ENCODE measurements around the gene AEBP1.
A peak's percentile ranks its signal among the peaks of the same experiment; 100 is the strongest.
"Not testable (repeated sequence)": the region's sequence is repeated elsewhere in the genome, so short reads cannot be mapped to it uniquely, and the experiment has no call there.

The AEBP1 gene

GRCh38 chr7:44116789-44117666, 12.9 kb downstream of the AEBP1 start:
- no peak for FAIRE-seq
- no peak for DNase-seq (ENCODE audit: low spot score)

DNA sequence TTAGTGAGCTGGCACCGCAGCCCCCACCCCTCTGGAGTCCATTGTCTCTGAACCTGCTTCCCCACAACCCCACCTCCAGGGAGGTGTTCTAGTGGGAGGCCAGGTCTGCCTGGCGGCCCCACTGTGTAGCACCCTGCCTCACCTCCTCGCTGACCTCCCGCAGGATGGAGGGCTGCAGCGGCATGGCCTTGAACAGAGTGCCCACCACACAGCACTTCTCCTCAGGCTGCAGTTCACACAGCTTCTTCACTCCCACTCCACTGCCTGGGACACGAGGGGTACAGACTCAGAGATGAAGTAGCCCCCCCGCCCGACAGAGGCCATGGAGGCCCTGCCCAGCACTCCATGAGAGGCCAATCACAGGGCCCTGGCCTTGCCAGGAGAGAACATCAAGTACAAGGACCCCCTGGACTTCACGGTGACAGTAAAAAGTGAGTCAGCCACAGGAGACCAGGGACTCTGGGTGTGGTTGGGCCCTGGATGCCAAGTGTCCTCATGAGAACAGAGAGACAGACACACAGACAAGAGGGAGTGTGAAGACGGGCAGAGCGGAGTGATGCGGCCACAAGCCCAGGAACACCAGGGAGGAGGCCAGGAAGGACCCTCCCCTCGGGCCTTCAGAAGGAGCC, 13.8 kb downstream of the AEBP1 start:
- DNase-seq (ENCODE audit: low spot score) (no peak), FAIRE-seq (no peak)

- no peak for DNase-seq (ENCODE audit: low spot score)
- no peak for FAIRE-seq
These were observed 15.8 kb downstream of the AEBP1 start for GRCh38 chr7:44119829-44120380.

- no peak for DNase-seq (ENCODE audit: low spot score)
- no peak for FAIRE-seq
These were observed 16.2 kb downstream of the AEBP1 start for GRCh38 chr7:44120395-44120794.

DNA sequence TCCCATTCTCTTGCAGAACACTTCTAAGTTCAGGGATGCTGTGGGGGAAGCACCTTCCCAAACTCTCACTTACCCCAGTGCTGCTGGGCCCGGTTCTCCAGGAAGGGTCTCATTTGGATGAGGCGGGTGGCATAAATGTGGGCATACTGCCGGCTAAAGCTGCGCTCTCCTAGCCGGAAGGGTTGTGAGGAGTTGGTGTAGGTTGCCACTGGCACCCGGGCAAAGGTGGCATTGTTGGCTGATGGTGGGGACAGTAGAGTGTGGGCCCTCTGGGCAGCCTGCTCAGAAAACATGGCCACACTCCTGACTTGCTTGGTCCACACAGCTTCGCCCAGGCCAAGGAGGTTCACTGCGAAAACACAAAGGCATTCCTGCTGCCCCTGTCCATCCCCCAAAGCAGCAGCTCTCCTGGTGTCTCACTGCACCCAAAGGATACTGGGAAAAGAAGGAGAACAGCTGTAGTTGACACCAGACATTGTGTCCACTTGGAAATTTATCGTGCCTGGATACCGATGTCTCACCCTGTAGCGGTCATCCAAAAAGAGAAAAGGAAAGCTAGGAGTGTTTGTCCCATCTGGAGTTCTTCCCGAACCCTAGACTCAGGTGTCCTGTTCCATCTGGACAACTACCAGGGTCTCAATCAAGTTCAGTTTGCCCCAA, 17.7 kb downstream of the AEBP1 start:
- DNase-seq (ENCODE audit: low spot score), result no peak
- peak; percentile 55 for FAIRE-seq

DNA sequence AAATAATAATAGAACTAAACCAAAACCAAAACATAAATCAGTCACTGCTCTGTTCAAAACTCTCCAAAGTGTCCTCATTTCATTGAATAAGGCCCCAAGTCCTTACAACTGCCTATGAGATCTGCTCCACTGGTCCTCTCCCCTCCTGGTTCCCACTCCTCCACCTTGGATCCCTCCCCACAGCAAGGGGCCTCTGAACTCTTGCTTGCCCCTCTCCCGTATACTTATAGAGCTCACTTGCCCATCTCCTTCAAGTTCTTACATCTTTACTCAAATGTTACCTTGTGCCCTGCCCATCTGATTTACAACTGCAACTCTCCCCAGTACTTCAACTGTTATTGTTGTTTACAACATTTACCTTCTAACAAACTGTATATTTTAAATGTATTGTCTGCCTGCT, 18.4 kb downstream of the AEBP1 start:
- DNase-seq (ENCODE audit: low spot score) (no peak), FAIRE-seq (no peak)

DNA sequence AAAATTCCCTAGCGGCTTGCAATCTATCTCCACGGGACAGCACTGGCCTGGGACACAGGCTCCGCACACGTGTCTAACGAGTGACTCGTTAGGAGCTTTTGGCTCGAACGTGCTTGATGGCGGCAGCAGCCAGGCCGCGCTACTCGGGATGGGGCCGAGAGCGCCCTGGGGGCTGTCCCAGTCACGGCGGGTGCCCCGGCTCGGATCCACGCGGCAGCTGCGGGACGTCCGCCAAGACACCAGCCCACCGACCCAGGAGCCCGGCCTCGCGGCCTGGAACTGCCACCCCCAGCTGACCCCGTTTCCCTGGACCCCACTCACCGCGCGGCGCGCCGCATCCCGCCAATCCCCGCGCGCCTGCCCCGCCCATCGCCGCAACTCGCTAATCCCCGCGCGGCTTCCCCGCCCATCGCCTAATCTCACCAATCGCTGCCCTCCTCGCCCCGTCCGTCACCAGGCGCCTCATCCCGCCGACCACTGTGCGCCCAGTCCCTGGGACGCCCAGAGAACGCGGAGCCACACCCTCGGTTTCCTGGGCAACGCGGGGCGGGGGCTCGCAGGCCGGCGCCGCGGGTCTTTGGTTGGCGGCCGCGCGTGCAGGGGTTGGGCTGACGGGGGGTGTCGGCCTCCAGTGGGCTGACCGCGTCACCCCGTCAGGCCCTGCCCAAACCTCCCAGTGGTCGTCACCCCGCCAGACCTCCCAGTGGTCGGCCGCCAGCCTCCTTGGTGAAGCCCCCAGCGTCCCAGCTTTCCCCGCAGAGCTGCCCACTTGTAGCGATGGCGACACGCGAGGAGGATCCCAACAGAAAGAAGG, 19.3 kb downstream of the AEBP1 start, which contains the start of gene POLD2:
Gene POLD2 (minus strand): TSS at position 359 of the 814 bp plus-strand sequence. CDS start 1,495 bp downstream, outside the sequence.
- DNase-seq (ENCODE audit: low spot score) (peak; percentile 100), FAIRE-seq (peak; percentile 93)

DNA sequence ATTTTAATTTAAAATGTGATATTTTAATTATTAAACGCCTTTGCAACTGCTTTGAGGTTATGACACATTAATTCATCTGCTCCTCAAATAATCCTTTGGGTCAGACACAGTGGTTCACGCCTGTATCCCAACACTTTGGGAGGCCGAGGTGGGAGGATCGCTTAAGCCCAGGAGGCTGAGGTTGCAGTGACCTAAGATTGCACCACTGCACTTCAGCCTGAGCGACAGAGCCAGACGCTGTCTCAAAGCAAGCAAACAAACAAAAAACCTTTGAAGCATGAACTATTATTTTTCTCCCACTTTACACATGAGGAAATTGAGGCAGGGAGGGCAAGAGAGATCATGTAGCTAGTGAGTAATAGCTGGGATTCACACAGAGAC, 20.7 kb downstream of the AEBP1 start:
- FAIRE-seq (no peak), DNase-seq (ENCODE audit: low spot score) (no peak)

GRCh38 chr7:44126574-44126973, 22.4 kb downstream of the AEBP1 start:
- DNase-seq (ENCODE audit: low spot score); FAIRE-seq: not testable (repeated sequence)

DNA sequence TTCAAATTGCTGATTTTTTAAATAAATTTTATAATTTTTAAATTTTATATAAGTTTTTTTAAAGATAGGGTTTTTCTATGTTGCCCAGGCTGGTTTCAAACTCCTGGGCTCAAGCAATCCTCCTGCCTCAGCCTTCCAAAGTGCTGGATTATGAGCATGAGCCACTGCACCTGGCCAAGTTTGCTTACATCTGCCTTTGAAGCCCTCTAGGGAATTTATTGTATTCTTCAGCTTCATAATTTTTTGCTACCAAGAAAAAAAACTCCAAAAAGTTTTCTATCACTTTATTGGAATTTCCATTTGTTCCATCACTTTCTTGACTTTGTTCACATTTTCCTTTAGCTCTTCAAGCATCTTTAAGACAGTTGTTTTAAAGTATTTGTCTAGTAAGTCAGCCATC, 23.0 kb downstream of the AEBP1 start:
- DNase-seq (ENCODE audit: low spot score) (no peak), FAIRE-seq (no peak)

DNA sequence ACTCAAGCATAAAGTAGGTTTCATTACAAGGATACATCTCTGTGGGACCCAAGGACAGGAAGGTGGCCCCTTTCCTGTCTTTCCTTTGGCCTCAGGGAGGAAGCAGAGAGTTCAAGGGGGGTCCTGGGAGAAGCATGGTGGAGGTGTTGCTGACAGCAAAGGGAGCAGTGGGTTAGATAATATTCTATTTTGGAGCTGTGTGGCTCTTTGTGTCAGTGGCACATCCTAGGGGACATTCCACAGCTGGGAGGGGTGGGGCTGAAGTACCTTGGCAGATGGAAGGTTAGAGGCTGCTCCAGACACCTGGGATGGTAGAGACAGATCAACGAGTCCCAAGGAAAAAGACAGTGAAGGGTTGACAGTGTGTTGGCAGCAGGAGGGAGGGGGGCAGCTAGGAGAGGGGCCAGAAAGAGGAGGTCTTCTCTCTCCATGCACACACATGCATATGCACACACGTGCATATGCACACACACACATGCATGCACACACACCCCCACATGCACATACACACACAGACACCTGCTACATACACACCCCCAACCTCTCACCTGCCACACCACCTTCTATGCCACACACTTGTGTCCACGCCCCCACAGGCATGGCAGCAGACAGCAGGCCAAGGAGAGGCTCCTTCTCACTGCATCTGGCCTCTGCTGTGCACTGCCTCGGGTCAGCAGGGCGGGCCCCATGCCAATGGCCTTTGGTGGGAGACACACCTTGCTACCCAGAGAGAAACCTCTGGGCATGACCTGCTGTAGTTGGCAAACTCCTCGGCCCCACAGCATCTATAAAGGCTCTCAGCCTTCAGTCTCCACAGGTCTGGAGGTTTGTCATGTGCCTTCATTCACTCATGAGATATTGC, 24.8 kb downstream of the AEBP1 start:
- FAIRE-seq, result peak; percentile 90
- no peak for DNase-seq (ENCODE audit: low spot score)

- DNase-seq (ENCODE audit: low spot score) (no peak), FAIRE-seq (peak; percentile 58)
These were observed 27.3 kb downstream of the AEBP1 start for GRCh38 chr7:44131173-44132029.

DNA sequence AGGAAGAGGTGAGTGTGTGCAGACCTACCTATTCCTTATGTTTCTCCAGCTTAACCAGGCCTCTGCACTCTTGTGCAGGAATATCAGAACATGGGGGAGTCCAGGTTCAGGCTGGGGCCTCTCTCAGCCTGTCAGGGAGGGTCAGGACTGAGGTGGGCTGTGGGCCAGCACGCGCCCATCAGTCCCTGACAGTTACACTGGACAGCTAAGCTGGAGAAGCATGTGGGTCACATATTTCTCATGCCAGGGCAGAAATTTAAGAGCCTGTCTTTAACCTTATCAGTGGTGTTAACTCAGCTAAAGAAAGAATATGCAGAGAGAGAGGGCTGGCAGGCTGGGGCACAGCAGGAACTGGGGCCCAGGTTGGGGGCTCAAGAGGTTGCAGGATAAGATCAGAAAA, 27.9 kb downstream of the AEBP1 start:
- FAIRE-seq (no peak), DNase-seq (ENCODE audit: low spot score) (no peak)

- FAIRE-seq (no peak), DNase-seq (ENCODE audit: low spot score) (no peak)
These were observed 29.1 kb downstream of the AEBP1 start for GRCh38 chr7:44133295-44133694.

- DNase-seq (ENCODE audit: low spot score) (no peak), FAIRE-seq (no peak)
These were observed 30.9 kb downstream of the AEBP1 start for GRCh38 chr7:44134943-44135628.

GRCh38 chr7:44136731-44137130, 32.6 kb downstream of the AEBP1 start:
- no peak for FAIRE-seq

DNA sequence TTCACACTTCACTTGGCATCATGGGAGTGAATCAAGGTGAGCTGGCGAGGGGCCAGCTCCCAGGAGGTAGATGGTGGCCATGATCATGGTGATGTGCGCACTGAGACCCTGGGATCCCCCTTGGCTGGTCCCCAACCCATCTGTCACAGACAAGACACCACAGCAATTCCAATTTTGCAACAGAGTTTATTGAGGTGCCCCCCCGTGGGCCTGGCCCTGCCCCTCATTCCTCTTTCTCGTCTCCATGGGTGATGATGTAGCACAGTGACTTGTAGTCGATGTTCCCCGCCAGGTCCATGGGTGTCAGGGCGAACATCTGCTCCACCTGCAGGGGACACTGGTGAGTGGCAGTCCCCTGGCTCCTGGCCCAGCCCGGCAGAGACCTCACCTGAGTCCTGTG, 34.6 kb downstream of the AEBP1 start:
- peak; percentile 30 for FAIRE-seq

More at GRCh38 chr7:44136731-44137130, 32.6 kb downstream of the AEBP1 start:
- no peak for DNase-seq (ENCODE audit: low spot score)

GRCh38 chr7:44139311-44140010, 35.3 kb downstream of the AEBP1 start:
- DNase-seq (ENCODE audit: low spot score) (no peak), FAIRE-seq (peak; percentile 70)

More for the DNA sequence above, 34.6 kb downstream of the AEBP1 start:
- DNase-seq (ENCODE audit: low spot score), result no peak
